Endothelial cell of umbilical vein (primary cell): ENCODE data around the gene MED25. TPM values are rescaled to one million over a fixed set of nuclear protein-coding genes. Genes with fewer than 3 reads are reported as not detected.

Source experiments
- BruUV-seq: library from RNA; stranded (reverse); fragments of 400-500 nt; replicated peaks from 2 replicates; lab custom pipeline; 2021; lab: Mats Ljungman, UMichigan
- CTCF ChIA-PET: fragments of 300-600, 350-600 bp; sonication (Branson Sonifier 250); formaldehyde crosslinking; loops from one replicate; lab custom pipeline; 2021; ENCODE audit warnings: antibody characterized with exemption, inconsistent platforms; lab: Charles Lee
- POLR2A ChIA-PET: fragments of 300-600, 350-600 bp; sonication (Branson Sonifier 250); formaldehyde crosslinking; loops from one replicate; lab custom pipeline; 2021; ENCODE audit warnings: antibody characterized with exemption, inconsistent platforms; lab: Charles Lee
- DNase-seq: peaks from one replicate; pipeline ENCODE4 v3.0.0-alpha.2; 2011; ENCODE audit warnings: low read depth, low spot score
- FAIRE-seq: peaks from 2 replicates; lab custom pipeline; 2011; peaks lifted over from hg19 to GRCh38; lab: Jason Lieb, UNC
- H2AFZ ChIP-seq: 2 replicates; pipeline ENCODE4 v1.6.0; 2012; ENCODE audit warnings: low read depth, low read length, control low read depth, inconsistent platforms
- H3K27ac ChIP-seq: 2 replicates; pipeline ENCODE4 v1.5.1; 2011; ENCODE audit warnings: low read depth, mild to moderate bottlenecking, control low read depth, low read length, moderate library complexity; ENCODE audit not compliant: insufficient read depth
- H3K27me3 ChIP-seq, 2 experiments: 2 replicates each; pipeline versions ENCODE4 v1.6.0 to v1.6.1; 2011; ENCODE audit warnings: low read length in 2 of 2, mixed read lengths in 1 of 2; ENCODE audit not compliant: control insufficient read depth in 2 of 2, insufficient read depth in 2 of 2
- H3K36me3 ChIP-seq, 2 experiments: 2 replicates in 1 of 2; 3 replicates in 1 of 2; pipeline ENCODE4 v1.5.1; 2011; ENCODE audit warnings: low read length in 2 of 2, mild to moderate bottlenecking in 1 of 2, moderate library complexity in 1 of 2; ENCODE audit not compliant: control insufficient read depth in 2 of 2, insufficient read depth in 2 of 2; ENCODE audit errors: extremely low read depth in 1 of 2
- H3K4me1 ChIP-seq: 3 replicates; pipeline ENCODE4 v1.5.1; 2011; ENCODE audit warnings: mild to moderate bottlenecking, low read length; ENCODE audit not compliant: control insufficient read depth, insufficient read depth; ENCODE audit errors: extremely low read depth
- H3K4me2 ChIP-seq: 2 replicates; pipeline ENCODE4 v1.6.1; 2011; ENCODE audit warnings: low read length, control low read depth, mixed read lengths; ENCODE audit not compliant: insufficient read depth
- H3K4me3 ChIP-seq, 3 experiments: fragments of 200-600 bp in 1 of 3; sonication (generic), shearing (Covaris generic) in 1 of 3; replicated peaks in 1 of 3; 2 replicates each; pipeline ENCODE4 v1.5.1; 2011 to 2016; ENCODE audit warnings: control low read depth in 3 of 3, low read length in 3 of 3, mild to moderate bottlenecking in 2 of 3, inconsistent platforms in 1 of 3, low read depth in 1 of 3, moderate library complexity in 1 of 3; ENCODE audit not compliant: insufficient read depth in 1 of 3
- H3K79me2 ChIP-seq: 2 replicates; pipeline ENCODE4 v1.6.0; 2012; ENCODE audit warnings: low read length, inconsistent platforms; ENCODE audit not compliant: control insufficient read depth, insufficient read depth
- H3K9ac ChIP-seq: replicated peaks from 2 replicates; pipeline ENCODE3; 2011; ENCODE audit warnings: low read length, control low read depth; ENCODE audit not compliant: insufficient read depth; ENCODE audit errors: extremely low read depth
- H3K9me1 ChIP-seq: replicated peaks from 3 replicates; pipeline ENCODE4 v1.6.0; 2011; ENCODE audit warnings: mild to moderate bottlenecking, low read length; ENCODE audit not compliant: control insufficient read depth, insufficient read depth; ENCODE audit errors: extremely low read depth
- H3K9me3 ChIP-seq: replicated peaks from 2 replicates; pipeline ENCODE4 v1.5.1; 2012; ENCODE audit warnings: low read length, inconsistent platforms; ENCODE audit not compliant: control insufficient read depth, insufficient read depth
- H4K20me1 ChIP-seq: replicated peaks from 2 replicates; pipeline ENCODE3; 2011; ENCODE audit warnings: mild to moderate bottlenecking, low read length; ENCODE audit not compliant: control insufficient read depth, insufficient read depth; ENCODE audit errors: extremely low read depth
- EZH2 ChIP-seq: IDR thresholded peaks from 2 replicates; pipeline ENCODE4 v1.6.1; 2012; ENCODE audit warnings: borderline replicate concordance, low read depth, mild to moderate bottlenecking, moderate library complexity, low read length, inconsistent platforms; ENCODE audit not compliant: severe bottlenecking
- FOS ChIP-seq: IDR thresholded peaks from 2 replicates; pipeline ENCODE4 v1.6.1; 2011; ENCODE audit warnings: mild to moderate bottlenecking, low read length, moderate library complexity, borderline replicate concordance; ENCODE audit not compliant: insufficient read depth
- GATA2 ChIP-seq: IDR thresholded peaks from 2 replicates; pipeline ENCODE4 v1.7.0; 2011; ENCODE audit warnings: low read depth, mild to moderate bottlenecking, moderate library complexity, mixed read lengths, low read length; ENCODE audit not compliant: insufficient read length, insufficient read depth
- JUN ChIP-seq: IDR thresholded peaks from 2 replicates; pipeline ENCODE4 v1.6.1; 2011; ENCODE audit warnings: borderline replicate concordance, low read depth; ENCODE audit not compliant: insufficient read length, insufficient read depth
- MYC ChIP-seq: IDR thresholded peaks from one replicate; pipeline ENCODE4 v1.6.1; 2011; ENCODE audit warnings: mild to moderate bottlenecking, low read depth, low read length
- POLR2A ChIP-seq: IDR thresholded peaks from 2 replicates; pipeline ENCODE4 v1.6.1; 2012; ENCODE audit warnings: low read depth, mild to moderate bottlenecking, control low read depth, low read length
- POLR2AphosphoS5 ChIP-seq: IDR thresholded peaks from 2 replicates; pipeline ENCODE4 v1.6.1; 2012; ENCODE audit warnings: low read depth, mild to moderate bottlenecking, control low read depth, low read length, moderate library complexity; ENCODE audit not compliant: insufficient read depth
- dilution Hi-C: fragments of 300-500 bp; cut with MboI; formaldehyde crosslinking; loops from one replicate; pipeline ENCODE4 v1.15.0; 2019; ENCODE audit warnings: low sequenced_read_pairs; ENCODE audit not compliant: extremely low pct_ligation_motif_present
- intact Hi-C: fragments of 100-400 bp; cut with micrococcal nuclease; formaldehyde crosslinking; loops from one replicate; pipeline ENCODE4 v1.10.0; 2022
- polyA plus RNA-seq, 4 experiments: library from polyadenylated mRNA; depleted of rRNA in 3 of 4; stranded (reverse) in 3 of 4; unstranded in 1 of 4; fragments of >200 nt; gene quantifications; 2 replicates each; pipeline versions ENCODE4 v1.2.1 to v1.2.3, GENCODE V29; 2011 to 2012; ENCODE audit warnings: missing spikeins in 1 of 4
- total RNA-seq: library from RNA; stranded (reverse); gene quantifications from 2 replicates; pipeline ENCODE4 v1.2.3, GENCODE V29; 2021
- TF ChIP-seq, protein P1 (sequence below), 2 donors: IDR thresholded peaks; 1 replicate in 1 of 2; 2 replicates in 1 of 2; pipeline ENCODE4 v1.5.1; 2011; ENCODE audit warnings: low read length in 2 of 2, mild to moderate bottlenecking in 2 of 2, moderate library complexity in 2 of 2, control low read depth in 1 of 2, inconsistent platforms in 1 of 2, low read depth in 1 of 2; ENCODE audit not compliant: insufficient read depth in 1 of 2; ENCODE audit errors: extremely low read depth in 1 of 2
- TF ChIP-seq, protein P2 (sequence below): IDR thresholded peaks from 2 replicates; pipeline ENCODE4 v1.6.1; 2011; ENCODE audit not compliant: insufficient read depth, insufficient read length

MED25 gene
- total and polyA plus RNA-seq, 2 donors (not counting 3 experiments of a cell fraction or from before 2014, with no cell fraction given) = 31.7 to 62.9 TPM

DNA sequence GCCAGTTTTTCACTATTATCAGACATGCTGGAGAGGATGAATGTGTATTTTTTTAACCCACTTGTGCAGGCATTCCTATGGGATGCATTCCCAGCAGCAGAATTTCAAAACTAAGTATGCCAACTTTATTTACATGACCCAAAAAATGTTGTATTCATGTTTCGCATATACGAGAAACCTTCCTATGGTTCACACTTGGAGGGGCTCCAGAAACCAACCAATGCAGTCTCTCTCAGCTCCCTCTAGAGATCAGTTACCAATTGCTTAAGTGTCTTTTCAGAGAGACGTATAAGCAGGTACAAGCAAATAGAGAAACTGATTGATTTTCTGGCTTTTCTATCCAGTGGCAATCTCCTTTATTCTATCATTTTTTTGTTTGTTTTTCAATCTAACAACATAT, 27.3 kb downstream of the MED25 start:
- intact Hi-C loops = no loop called here
- no peak for FAIRE-seq

More for the DNA sequence above, 27.3 kb downstream of the MED25 start:
- Histone ChIP-seq H3K27me3 (no peaks in the 10 kb centered on the region), H3K4me3 (no peak overlapping the region), H3K9ac (no peak overlapping the region), H3K9me1 (no peaks in the 10 kb centered on the region), H3K9me3 (no peaks in the 10 kb centered on the region), H3K4me2 (no peak overlapping the region), H3K79me2 (no peaks in the 10 kb centered on the region), H3K4me1 (peaks cover 7% of the 10 kb centered on the region), H4K20me1 (no peaks in the 10 kb centered on the region), H2AFZ (no peak overlapping the region), H3K27ac (no peak overlapping the region), H3K36me3 (peaks cover 0 to 4% of the 10 kb centered on the region in 2 experiments)
- DNase-seq = no peak
- ChIA-PET POLR2A (no interaction called here), CTCF (no interaction called here)
- dilution Hi-C loops = no loop called here
- no TSS peak for BruUV-seq
- no peak for TF ChIP-seq POLR2AphosphoS5
- no peak for TF ChIP-seq EZH2
- no peak for TF ChIP-seq FOS
- no peak for TF ChIP-seq POLR2A
- no peak for TF ChIP-seq JUN
- no peak for TF ChIP-seq GATA2
- TF ChIP-seq, protein P1, sequence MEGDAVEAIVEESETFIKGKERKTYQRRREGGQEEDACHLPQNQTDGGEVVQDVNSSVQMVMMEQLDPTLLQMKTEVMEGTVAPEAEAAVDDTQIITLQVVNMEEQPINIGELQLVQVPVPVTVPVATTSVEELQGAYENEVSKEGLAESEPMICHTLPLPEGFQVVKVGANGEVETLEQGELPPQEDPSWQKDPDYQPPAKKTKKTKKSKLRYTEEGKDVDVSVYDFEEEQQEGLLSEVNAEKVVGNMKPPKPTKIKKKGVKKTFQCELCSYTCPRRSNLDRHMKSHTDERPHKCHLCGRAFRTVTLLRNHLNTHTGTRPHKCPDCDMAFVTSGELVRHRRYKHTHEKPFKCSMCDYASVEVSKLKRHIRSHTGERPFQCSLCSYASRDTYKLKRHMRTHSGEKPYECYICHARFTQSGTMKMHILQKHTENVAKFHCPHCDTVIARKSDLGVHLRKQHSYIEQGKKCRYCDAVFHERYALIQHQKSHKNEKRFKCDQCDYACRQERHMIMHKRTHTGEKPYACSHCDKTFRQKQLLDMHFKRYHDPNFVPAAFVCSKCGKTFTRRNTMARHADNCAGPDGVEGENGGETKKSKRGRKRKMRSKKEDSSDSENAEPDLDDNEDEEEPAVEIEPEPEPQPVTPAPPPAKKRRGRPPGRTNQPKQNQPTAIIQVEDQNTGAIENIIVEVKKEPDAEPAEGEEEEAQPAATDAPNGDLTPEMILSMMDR (IDR thresholded peaks at IDR 0.05; ENCODE audit: extremely low read depth in 1 of 2, insufficient read depth in 1 of 2, low read depth in 1 of 2, low read length in 2 of 2) = no peak
- TF ChIP-seq, protein P2, sequence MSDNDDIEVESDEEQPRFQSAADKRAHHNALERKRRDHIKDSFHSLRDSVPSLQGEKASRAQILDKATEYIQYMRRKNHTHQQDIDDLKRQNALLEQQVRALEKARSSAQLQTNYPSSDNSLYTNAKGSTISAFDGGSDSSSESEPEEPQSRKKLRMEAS = no peak
- no peak for TF ChIP-seq MYC
